Left kidney (tissue), 2 donors: ENCODE results near the gene UQCRC1. TPM values are rescaled to one million over a fixed set of nuclear protein-coding genes. Genes with fewer than 3 reads are reported as not detected.

Experiments
- DNase-seq: peaks from one replicate; pipeline ENCODE4 v3.0.0-alpha.2; 2013
- polyA plus RNA-seq: library from polyadenylated mRNA; unstranded; fragments of 120-200 nt; gene quantifications from one replicate; pipeline ENCODE4 v1.2.1, GENCODE V29; 2013; ENCODE audit not compliant: insufficient read length

Gene UQCRC1
- polyA plus RNA-seq, 1 donor = 269 TPM

DNA sequence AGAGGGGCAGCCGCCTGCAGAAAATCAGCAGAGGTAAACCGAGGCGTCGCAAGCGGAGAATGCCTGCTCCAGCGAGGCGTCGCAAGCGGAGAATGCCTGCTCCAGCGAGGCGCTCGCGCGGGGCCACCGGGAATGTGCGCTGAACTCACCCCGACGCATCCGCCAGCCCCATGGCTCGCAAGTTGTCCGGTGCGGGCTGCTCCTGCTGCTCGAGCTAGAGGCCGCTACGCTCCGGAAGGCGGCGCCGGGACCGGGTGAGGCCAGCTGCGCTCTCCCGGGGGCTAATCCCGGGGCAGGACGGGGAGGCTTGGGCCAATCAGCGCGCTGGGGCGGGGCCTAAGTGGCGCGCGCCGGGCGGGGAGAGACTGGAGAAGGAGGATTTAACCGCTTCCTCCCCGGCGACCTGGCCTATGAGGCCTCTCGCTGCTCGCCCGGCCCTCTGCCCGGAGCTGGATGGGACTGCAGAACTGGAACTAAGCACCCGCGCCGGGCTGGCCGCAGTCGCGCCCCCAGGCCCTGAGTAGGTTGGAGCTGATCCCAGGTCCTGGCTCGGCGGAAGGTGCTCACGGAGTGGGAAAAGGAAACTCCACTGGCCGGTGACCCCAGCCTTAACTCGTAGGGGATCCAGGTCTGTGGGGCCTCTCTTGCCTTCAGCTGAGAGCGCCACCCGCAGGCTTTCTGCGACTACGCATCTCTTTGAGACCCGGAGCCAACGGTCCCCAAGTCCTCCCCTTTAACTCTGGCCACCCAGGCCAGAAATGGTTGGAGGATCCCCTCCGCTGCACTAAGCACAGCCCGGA lies 26.0 kb upstream of the UQCRC1 start, which contains the start of gene SLC26A6:
Gene SLC26A6 (minus strand): TSS at position 240 of the 800 bp plus-strand sequence. CDS start 68 bp downstream, at position 172.
- peak; percentile 97 for DNase-seq

- DNase-seq = no peak
Observed at GRCh38 chr3:48634661-48635221, 25.3 kb upstream of the UQCRC1 start.

GRCh38 chr3:48633743-48634142 lies 24.3 kb upstream of the UQCRC1 start:
- no peak for DNase-seq

- DNase-seq = no peak
Observed at GRCh38 chr3:48633256-48633655, 23.8 kb upstream of the UQCRC1 start.

GRCh38 chr3:48631516-48632448 lies 22.3 kb upstream of the UQCRC1 start:
- no peak for DNase-seq

- DNase-seq = no peak
Observed at GRCh38 chr3:48630833-48631232, 21.4 kb upstream of the UQCRC1 start.

- no peak for DNase-seq
Observed at GRCh38 chr3:48630407-48630806, 21.0 kb upstream of the UQCRC1 start.

DNA sequence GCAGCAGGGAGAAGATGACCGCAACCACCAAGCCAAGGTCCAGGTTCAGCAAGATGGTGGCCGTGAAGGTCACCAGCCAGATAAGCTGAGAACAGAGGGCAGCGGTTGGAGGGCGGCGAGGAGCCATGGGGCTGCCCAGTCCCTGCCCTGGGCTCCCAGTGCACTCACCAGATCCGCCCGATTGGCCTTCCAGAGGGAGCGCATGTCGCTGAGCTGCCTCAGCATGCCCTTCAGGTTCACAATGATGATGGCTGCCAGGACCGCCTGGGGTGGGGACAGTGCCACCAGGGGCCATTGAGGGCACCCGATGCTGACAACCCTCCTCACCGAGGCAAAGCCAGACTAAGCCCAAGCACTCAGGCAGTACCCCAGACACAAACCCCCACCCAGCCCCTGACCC lies 20.4 kb upstream of the UQCRC1 start:
- DNase-seq = no peak

GRCh38 chr3:48628277-48629017 lies 19.0 kb upstream of the UQCRC1 start:
- DNase-seq = no peak

DNA sequence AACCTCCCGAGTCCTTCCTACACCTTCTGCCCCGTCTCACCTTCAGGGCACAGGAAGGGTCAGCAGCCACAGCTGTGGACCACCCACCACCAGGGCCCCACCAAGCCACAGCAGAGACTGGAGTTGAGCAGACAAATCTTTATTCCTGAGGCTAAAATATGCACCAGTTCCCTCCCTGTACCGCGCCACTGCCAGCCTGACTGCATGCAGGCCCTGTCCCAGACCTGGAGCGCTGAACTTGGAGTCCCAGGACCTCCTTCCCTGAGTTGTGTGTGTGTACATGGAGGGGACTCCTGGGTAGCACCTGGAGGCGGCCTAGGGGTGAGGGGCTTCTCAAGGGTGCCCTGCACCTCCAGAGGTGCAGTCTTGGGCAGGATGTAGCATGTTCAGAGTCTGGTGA lies 16.2 kb upstream of the UQCRC1 start:
- no peak for DNase-seq

GRCh38 chr3:48624767-48625166 lies 15.3 kb upstream of the UQCRC1 start:
- no peak for DNase-seq

DNA sequence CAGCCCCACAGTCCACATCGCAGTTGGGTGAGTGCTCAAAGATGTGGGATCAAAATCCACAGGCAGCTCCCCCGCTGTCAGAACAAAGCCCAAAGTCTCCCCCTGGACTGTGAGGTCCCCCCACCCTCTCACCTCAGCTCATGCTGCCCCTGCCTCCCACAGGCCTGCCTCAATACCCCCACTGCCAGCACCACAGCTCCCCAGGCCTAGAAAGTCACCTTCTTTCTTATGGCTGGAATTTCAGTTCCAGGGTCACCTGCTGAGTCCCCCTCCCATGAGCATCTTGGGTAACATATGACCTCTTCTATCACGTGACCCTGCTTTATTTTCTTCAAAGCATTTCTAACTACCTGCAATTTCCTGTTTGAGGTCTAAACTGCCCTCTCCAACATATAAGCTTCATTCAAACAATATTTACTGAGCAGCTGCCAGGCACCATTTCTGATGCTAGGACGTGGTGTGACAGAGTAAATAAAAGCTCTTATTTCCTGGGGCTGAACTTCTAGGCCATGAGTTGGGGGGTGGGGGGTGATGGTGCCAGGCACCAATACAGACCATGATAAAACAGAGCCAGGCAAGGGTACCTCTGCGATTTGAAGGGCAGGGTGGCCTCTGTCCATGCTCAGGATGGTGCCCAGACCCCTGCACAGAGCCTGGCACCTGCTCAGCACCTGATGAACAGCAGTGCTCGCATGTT lies 14.6 kb upstream of the UQCRC1 start:
- DNase-seq = no peak

DNA sequence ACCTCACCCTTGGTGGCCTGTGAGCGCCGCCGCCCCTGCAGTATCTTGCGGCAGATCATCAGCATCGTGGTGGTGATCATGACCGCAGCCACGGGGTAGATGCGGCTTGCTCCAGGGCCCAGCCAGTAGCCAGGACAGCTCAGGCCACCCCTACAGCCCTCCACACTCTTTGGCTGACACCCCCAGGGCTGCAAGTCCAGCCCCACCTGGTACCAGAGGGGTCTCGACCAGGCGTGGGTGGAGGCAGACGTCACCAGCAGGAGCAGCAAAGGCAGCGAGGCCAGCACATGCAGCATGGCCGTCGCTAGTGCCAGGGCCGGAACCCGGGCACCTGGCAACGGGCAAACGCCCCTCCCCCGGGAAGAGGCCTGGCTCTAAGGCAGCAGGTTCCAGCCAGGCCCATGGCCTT lies 12.0 kb upstream of the UQCRC1 start, which contains the start of gene TMEM89:
Gene TMEM89 (minus strand): TSS at position 309 of the 409 bp plus-strand sequence. CDS start 13 bp downstream, at position 296.
- no peak for DNase-seq

GRCh38 chr3:48619541-48620524 lies 10.4 kb upstream of the UQCRC1 start:
- DNase-seq = no peak

- DNase-seq = no peak
Observed at GRCh38 chr3:48617559-48617958, 8.1 kb upstream of the UQCRC1 start.

- DNase-seq = no peak
Observed at GRCh38 chr3:48614044-48614443, 4.6 kb upstream of the UQCRC1 start.

DNA sequence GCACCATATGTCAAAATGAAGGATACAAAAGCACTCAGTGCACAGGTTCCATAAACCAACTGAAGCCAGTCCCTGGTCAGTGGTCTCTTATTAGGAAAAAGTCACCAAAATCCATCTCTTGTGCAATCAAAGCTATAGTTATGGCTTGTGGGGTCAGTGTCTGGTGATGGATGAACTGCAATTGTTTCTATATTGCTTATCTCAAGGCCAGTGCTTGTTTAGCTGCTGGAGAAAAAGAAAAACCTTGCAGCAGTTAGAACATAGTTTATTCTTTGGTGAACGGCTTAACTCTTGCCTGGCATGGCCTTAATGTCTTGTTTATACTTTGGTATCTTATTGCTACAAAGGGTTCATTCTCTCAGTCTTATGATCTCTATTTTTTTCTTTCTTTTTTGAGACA lies 2.9 kb upstream of the UQCRC1 start:
- no peak for DNase-seq

GRCh38 chr3:48607519-48607918 lies 1.9 kb downstream of the UQCRC1 start:
- no peak for DNase-seq

- DNase-seq = no peak
Observed at GRCh38 chr3:48601622-48601994, 7.8 kb downstream of the UQCRC1 start.
